ENCODE results near the gene BSN.
"Not testable (repeated sequence)": the region's sequence is repeated elsewhere in the genome, so short reads cannot be mapped to it uniquely, and the experiment has no call there.

Gene BSN

GRCh38 chr3:49671291-49672288 is 117.3 kb downstream of the BSN start:
- in situ Hi-C loops (cut with MboI; ENCODE audit: low sequenced_read_pairs): no loop called here

DNA sequence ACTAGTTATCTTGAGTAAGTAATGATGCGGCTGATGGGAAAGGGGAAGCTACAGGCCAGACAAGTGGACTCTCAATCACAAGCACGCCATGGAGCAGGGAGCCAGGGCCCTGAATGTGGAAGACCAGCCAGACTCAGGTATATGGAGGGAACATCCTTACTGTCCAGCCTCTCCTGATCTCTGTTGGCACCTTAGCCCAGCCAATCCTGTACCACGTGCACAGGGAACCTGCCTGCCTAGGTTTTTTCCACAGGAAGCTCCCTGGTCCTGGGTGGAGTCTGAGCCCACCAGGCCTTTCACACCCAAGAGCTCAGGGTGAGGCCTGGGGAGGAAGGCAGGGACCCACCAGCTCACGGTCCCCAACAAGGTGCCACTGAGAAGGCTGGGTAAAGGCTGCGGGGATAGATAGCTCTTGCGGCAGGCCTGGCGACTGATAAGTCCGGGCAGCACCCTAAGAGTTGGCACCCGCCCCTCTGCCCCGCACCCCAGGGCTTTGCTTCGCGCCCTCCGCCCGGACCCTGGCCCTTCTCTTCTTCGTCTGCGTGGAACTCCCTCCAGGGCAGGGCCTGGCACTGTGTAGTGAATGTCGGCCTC is 118.9 kb downstream of the BSN start:
- in situ Hi-C loops (cut with MboI; ENCODE audit: low sequenced_read_pairs): no loop called here

DNA sequence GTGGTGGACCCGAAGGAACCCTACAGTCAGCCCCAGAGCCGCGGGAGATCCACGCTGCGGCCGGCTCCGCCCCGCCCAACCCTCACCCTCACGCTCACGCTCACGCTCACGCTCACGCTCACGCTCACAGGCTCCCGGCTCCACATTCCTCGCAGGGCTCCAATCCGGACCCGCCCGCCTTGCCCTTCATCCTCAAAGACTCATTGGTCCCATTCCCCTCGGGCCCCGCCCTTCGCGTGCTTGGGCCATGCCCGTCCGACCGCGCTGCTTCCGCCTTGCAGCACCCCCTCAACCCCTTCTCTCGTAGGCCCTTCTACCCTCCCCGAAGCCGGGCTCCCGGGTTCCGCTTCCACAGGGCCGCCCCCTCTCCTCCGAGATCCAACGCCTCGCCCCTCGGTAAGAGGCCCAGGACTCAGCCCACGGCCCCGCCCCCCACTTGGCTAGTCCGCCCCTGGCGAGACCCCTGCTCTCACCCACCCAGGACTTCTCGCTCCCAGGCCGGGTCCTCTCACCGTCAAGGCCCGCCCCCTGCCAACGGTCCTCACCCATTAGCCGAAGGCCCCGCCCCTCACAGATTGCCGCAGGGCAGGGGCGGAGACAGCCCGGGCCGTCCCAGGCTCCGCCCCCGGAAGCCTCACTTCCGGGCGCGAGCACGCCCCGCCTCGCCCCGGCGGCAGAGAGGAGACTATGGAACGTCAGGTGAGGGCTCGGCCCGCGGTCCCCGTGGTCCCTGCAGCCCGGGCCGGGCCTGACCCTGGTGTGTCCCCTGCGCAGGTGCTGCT is 119.6 kb downstream of the BSN start, which contains the start of gene APEH:
APEH (plus strand) TSS at position 637 of the 782 bp plus-strand sequence; CDS start at position 688, 51 bp downstream.
- in situ Hi-C loops (cut with MboI; ENCODE audit: low sequenced_read_pairs): no loop called here

DNA sequence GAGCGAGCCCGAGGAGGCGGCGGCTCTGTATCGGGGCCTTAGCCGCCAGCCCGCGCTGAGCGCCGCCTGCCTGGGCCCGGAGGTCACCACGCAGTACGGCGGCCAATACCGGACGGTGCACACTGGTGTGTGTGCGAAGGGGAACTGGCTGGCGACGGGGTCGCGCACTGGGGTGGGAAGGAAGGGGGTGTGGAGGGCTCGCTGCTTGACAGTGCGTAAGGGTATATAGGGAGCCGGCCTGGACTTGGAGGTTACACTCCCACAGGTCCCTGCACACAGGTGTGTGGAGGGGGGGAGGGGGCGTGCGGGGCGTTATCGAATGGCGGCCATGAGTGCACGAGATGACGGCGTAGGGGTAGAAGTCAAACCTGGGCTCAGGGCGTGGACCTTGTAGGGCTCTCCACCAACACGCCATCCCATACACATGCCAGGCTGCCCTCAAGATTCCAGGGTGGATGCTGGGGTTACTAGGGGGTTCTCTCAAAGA is 120.3 kb downstream of the BSN start:
- in situ Hi-C loops (cut with MboI; ENCODE audit: low sequenced_read_pairs): no loop called here

- in situ Hi-C loops (cut with MboI; ENCODE audit: low sequenced_read_pairs): no loop called here
Observed at GRCh38 chr3:49675912-49676311, 121.6 kb downstream of the BSN start.

DNA sequence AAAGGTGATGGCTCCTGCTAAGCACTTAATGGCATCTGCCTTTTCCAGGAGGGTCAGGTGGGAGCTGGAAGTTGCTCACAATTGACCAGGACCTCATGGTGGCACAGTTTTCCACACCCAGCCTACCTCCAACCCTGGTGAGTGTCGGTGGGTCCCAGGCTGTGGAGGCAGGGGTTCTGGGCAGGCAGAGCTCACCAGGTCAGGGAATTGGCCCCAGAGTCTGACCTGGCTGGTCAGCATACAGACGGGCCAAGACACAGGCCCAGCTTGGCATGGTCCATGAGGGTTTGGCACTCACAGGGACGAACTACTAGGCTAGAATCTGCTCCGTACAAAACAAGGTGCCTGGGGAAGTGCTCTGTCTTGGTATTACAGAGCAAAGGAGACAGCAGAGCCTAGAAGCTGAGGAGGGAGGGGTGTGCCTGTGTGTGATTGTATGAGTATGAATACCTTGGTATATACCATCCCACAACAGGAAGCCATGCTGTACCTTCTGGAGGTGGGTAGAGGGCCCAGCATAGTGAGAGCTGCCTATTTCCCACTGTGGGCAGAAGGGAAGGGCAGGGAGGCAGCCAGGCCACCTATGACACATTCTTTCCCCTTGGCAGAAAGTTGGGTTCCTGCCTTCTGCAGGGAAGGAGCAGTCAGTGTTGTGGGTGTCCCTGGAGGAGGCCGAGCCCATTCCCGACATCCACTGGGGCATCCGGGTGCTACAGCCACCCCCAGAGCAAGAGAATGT is 126.4 kb downstream of the BSN start:
- in situ Hi-C loops (cut with MboI; ENCODE audit: low sequenced_read_pairs): no loop called here

GRCh38 chr3:49681232-49681522 is 126.9 kb downstream of the BSN start:
- in situ Hi-C loops (cut with MboI; ENCODE audit: low sequenced_read_pairs): no loop called here

- in situ Hi-C loops (cut with MboI; ENCODE audit: low sequenced_read_pairs): no loop called here
Observed at GRCh38 chr3:49681543-49681942, 127.3 kb downstream of the BSN start.

DNA sequence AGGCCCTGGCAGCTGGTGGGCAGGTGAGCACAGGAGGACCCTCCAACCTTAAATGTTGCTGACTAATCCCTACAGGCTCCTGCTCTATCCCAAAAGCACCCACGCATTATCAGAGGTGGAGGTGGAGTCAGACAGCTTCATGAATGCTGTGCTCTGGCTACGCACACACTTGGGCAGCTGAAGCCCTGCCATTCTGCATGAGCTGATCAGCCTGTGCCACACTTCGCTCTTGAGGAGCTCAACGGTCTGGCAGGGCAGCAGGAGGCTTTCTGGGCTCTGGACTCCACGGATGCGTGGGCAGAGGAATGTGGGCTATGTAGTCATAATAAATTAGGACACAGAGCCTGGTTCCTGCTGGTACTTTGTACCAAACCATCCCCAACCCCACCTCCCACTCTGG is 128.9 kb downstream of the BSN start:
- in situ Hi-C loops (cut with MboI; ENCODE audit: low sequenced_read_pairs): no loop called here

DNA sequence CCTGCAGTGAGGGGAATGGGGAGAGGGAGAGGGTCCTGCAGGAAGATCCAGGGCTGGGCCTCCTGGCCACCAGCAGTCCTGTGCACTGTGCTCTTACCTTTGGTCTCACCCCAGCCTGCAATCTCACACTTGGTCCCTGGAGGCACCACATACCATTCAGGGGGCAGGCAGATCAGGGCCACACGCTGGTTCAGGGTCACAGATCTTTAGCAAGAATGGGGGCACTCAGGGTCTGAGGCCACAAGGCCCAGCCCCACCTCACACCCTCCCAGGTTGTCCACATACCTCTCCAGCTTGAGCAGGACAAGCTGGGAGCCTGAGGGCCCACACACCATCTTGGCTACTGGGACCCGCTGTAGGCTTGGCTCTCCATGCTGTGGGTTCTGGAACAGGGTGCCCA is 130.2 kb downstream of the BSN start:
- in situ Hi-C loops (cut with MboI; ENCODE audit: low sequenced_read_pairs): not testable (repeated sequence)

DNA sequence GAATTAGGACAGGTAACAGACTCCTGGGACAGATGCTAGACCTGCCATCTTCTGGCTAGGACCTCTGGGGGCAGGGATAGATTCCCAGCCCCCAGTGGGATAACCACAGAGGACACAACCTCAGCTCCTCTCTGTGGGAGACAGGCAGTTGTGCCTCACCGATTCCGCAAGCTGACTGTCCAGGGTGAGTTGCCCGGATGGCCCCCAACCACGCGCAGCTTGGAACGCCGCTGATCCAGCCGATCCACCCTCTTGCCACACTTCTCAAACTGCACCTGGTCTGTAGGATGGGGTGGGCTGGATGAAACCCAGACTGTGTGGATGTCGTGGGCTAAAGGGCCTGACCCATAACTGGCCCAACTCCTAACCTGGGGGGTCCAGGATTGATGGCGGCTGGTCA is 130.8 kb downstream of the BSN start:
- in situ Hi-C loops (cut with MboI; ENCODE audit: low sequenced_read_pairs): not testable (repeated sequence)

DNA sequence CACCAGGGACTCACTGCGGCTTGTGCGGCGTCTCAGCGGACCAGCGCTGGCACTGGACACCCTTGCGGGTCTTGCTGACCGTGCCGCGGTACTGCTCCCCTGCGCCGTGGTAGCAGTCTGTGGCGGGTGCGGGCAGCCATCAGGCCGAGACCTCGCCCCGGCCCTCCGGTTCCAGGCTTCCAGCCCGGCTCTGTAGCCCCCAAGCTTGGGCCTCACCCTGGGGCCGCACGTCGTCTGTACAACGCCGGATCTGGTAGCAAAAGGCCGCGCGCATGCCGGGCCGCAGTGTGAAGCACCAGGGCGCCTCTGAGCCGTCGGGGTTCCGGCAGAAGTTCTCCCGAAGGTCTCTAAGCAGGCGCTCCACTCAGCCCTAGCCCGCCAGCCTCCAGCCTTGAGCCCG is 131.6 kb downstream of the BSN start:
- in situ Hi-C loops (cut with MboI; ENCODE audit: low sequenced_read_pairs): not testable (repeated sequence)

DNA sequence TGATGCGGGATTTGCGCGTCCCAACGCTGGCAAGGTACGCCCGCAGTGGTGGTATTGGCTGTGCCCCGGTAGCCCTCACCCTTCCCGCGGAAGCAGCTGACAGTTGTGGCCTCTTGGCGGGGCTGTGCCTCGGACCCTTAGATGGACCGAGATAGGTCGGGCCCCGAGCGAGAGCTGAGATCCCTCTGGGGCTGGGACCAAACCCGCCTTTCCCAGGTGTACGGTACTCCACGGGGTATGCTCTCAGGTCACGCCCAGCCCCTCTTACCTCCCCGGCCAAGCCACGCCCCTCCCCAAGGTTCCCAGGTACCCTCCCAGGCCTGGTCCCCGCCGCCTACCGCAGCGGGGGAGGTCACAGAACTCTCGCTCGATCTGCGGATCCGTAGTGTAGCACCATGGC is 132.1 kb downstream of the BSN start:
- in situ Hi-C loops (cut with MboI; ENCODE audit: low sequenced_read_pairs): not testable (repeated sequence)

DNA sequence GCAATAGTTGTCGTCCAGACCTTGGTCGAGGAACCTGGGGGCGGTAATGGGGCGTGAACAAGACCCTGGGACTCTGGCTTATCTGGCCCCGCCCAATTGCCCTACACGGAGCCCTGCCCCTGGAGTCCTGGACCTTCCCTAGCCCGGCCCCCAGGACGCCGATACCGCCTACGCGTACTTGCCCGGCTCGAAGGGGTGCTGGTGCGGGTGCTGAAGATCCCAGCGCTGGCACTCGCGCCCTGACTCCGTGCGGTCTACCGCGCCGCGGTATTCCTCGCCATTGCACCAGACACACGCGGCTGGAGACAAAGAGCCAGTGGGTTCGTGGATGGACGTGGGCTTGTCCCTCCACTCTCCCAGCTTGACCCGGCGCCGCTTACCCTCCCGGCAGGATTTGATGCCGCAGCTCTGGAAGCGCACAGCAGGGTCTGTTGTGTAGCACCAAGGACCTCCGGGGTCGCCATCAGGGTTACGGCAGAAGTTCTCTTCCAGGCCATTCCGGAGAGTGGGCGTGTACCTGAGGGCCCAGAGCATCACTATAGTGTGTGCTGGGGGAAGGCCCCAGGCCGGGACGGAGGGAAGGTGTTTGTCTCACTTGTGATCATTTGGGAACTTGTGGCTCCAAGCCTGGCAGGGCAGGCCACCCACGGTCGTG is 132.6 kb downstream of the BSN start:
- in situ Hi-C loops (cut with MboI; ENCODE audit: low sequenced_read_pairs): not testable (repeated sequence)

- in situ Hi-C loops (cut with MboI; ENCODE audit: low sequenced_read_pairs): not testable (repeated sequence)
Observed at GRCh38 chr3:49687424-49687795, 133.1 kb downstream of the BSN start.

DNA sequence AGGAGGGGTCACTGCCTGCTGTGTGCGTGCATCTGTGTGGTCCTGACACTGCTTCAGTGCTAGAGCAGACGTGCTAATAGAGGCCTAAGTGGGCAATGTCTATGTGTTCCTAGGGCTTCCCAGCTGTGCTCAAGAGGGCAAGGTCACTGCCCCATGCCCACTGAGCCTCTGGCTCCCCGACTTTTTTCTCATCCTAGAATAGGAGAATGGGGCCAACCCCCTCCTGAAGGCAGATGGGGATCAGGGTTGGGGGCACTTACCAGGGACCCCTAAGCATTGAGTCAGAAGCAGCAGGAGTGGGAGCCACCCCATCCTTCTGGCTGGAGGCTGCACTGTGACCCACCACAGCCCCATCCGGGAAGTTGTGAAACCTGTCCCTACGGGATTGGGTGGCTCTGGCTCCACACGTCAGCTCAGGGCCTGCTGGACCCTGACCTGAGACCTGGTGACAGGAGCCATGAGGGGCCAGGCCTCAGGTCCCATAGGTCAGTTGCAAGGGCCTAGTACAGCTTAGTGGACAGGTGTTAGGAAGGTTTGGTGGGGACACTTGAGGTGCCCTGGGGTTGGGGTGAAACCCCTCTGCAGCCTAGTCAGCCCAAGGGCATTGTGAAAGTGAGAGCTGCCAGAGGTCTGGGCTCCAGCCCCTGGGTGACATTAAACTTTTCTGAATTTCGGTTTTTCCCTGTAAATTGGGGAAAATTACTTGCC is 134.2 kb downstream of the BSN start:
- in situ Hi-C loops (cut with MboI; ENCODE audit: low sequenced_read_pairs): not testable (repeated sequence)

DNA sequence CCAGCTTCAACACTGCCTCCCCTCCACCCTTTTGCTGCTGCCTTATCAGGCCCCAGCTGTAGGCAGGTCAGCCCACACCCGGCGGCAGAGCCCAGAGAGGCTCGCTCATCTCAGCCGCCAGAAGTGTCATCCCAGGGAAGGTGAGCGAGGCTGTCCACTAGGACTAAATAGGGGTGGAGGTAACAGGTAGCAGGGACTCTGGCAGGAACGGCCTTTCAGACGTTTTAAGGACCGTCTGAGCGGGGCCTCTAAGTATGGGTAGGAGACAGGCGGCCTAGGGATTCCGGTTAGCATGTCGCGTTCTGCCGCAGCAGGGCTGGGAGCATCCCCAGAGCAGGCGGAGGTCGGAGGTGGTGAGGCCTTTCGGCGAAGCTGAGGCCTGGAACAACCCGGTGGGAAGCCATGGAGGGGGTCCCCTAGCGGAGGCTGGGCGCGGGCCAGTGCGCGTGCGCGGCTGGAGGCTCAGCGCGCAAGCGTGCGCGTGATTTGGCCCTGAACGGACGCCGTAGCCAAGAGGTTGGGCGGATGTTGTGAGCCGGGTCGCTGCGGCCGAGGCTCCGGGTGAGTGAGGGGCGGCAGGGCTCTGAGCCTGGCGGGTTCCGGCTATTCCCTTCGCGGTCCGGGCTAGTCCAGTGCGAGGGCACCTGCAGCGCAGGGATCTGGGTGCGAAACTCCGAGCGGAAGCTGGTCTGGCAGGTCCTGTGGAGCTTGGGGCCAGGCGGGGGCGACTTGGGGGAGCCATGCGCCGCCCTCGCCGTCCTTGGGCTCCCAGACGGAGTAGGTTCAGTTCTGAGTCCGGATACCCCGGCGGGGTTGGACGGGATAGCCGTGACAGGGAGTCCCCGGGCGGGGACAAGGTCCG is 135.0 kb downstream of the BSN start, which contains the start of the genes MST1 and RNF123:
MST1 (minus strand) TSS at position 429 of the 862 bp plus-strand sequence. CDS start 783 bp downstream, outside the sequence.
RNF123 (plus strand) TSS at position 512 of the 862 bp plus-strand sequence. CDS start 1,609 bp downstream, outside the sequence.
- in situ Hi-C loops (cut with MboI; ENCODE audit: low sequenced_read_pairs): no loop called here

GRCh38 chr3:49689908-49690624 is 135.8 kb downstream of the BSN start:
- in situ Hi-C loops (cut with MboI; ENCODE audit: low sequenced_read_pairs): not testable (repeated sequence)
